GM23338 (cell line): ENCODE measurements around the gene WDR17.

ENCODE experiments used
- CTCF ChIP-seq, 2 experiments: fragments of 200-600 bp in 1 of 2; sonication (generic) in 1 of 2; conservative IDR thresholded peaks; 2 replicates each; pipeline versions ENCODE4 v1.5.1 to v1.6.1; 2016 to 2017; ENCODE audit warnings: antibody characterized with exemption in 2 of 2, low read depth in 2 of 2, mild to moderate bottlenecking in 2 of 2, moderate library complexity in 1 of 2
- EZH2 ChIP-seq: fragments of 200-600 bp; sonication (generic); IDR thresholded peaks from one replicate; pipeline ENCODE4 v1.8.0; 2017; ENCODE audit warnings: antibody characterized with exemption, mild to moderate bottlenecking, low read depth; ENCODE audit not compliant: unreplicated experiment
- JUNB ChIP-seq: IDR thresholded peaks from one replicate; pipeline ENCODE4 v1.6.1; 2016; ENCODE audit warnings: antibody characterized with exemption; ENCODE audit not compliant: unreplicated experiment
- POLR2AphosphoS5 ChIP-seq: IDR thresholded peaks from 2 replicates; pipeline ENCODE4 v1.6.1; 2016; ENCODE audit warnings: antibody characterized with exemption, low read depth
- REST ChIP-seq: IDR thresholded peaks from one replicate; pipeline ENCODE4 v1.6.1; 2018; ENCODE audit warnings: antibody characterized with exemption; ENCODE audit not compliant: unreplicated experiment
- ZNF114 ChIP-seq: fragments of 250-450 bp; sonication (Bioruptor Pico); IDR thresholded peaks from 2 replicates; pipeline ENCODE4 v1.5.0; 2020; ENCODE audit warnings: mild to moderate bottlenecking, moderate library complexity

DNA sequence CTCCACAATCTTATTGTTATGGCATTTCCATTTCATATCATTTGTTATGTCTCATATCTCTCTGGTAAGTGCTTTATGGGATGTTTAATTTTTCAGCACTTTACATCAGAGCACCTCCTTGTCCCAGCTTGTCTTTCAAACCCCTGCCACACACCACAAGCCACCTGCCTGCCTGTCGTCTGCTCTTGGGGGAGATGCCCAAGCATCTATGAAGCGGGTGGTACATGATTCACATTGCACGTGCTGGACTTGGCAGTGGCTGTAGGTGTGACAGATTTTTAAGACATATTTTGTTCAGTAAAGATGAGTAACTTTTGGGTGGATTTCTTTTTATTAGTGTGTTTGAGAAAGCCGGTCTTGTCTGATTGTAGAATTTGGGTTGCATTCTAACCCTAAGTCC lies 143.9 kb downstream of the WDR17 start:
- no peak for TF ChIP-seq CTCF (conservative IDR thresholded peaks at IDR 0.05; ENCODE audit: low read depth in 2 of 2)
- TF ChIP-seq EZH2 = no peak
- no peak for TF ChIP-seq JUNB
- TF ChIP-seq POLR2AphosphoS5 = no peak
- no peak for TF ChIP-seq ZNF114 (CRISPR knock-in tag)
- no peak for TF ChIP-seq REST
